Motor neuron (in vitro differentiated cells): ENCODE data around the gene SURF1. TPM values are rescaled to one million over a fixed set of nuclear protein-coding genes. Genes with fewer than 3 reads are reported as not detected.
A peak's percentile ranks its signal among the peaks of the same experiment; 100 is the strongest.
"Not testable (repeated sequence)": the region's sequence is repeated elsewhere in the genome, so short reads cannot be mapped to it uniquely, and the experiment has no call there.

Experiments
- ATAC-seq, 8 experiments: fragments of 200-7000 bp; cut with Tn5 transposase; replicated peaks in 6 of 8; 2 replicates each; pipeline ENCODE4 v1.8.0; 2021; ENCODE audit warnings: mild to moderate bottlenecking in 8 of 8, moderate library complexity in 8 of 8
- H3K27ac ChIP-seq, 2 donors: fragments of 250-450 bp; sonication (Bioruptor Pico); 2 replicates each; pipeline ENCODE4 v1.9.0; 2021; ENCODE audit warnings: antibody characterized with exemption in 2 of 2, mild to moderate bottlenecking in 2 of 2, moderate library complexity in 1 of 2
- H3K4me1 ChIP-seq, 2 donors: fragments of 250-450 bp; sonication (Bioruptor Pico); replicated peaks in 1 of 2; 2 replicates each; pipeline ENCODE4 v1.6.1; 2021; ENCODE audit warnings: antibody characterized with exemption in 2 of 2, mild to moderate bottlenecking in 2 of 2, moderate library complexity in 1 of 2
- H3K4me3 ChIP-seq, 5 donors: fragments of 250-450 bp; sonication (Bioruptor Pico); 2 replicates each; pipeline ENCODE4 v1.9.0; 2021; ENCODE audit warnings: antibody characterized with exemption in 5 of 5, mild to moderate bottlenecking in 5 of 5, moderate library complexity in 4 of 5
- WGBS, 10 experiments: fragments of 450-650 bp; shearing (Covaris generic); methylation state at CpG; one replicate each; pipeline ENCODE4 v1.0.0; 2022; 5-methylcytosine and 5-hydroxymethylcytosine counted together
- in situ Hi-C, 9 experiments: fragments of 400-800 bp; cut with MboI; loops; one replicate each; pipeline ENCODE4 v1.15.0; 2021; ENCODE audit warnings: low sequenced_read_pairs in 9 of 9, low pct_unique_long_range_greater_than_20kb in 2 of 9; ENCODE audit not compliant: unreplicated experiment in 9 of 9
- total RNA-seq, 8 experiments: library from RNA; unstranded; fragments of 300-600 nt; gene quantifications; 2 replicates each; pipeline versions ENCODE4 v1.2.3 to v1.2.4, GENCODE V29; 2022

SURF1 gene
- total RNA-seq, 8 experiments from 2014 or later: 26.7 to 40.3 (median 30.8) TPM

DNA sequence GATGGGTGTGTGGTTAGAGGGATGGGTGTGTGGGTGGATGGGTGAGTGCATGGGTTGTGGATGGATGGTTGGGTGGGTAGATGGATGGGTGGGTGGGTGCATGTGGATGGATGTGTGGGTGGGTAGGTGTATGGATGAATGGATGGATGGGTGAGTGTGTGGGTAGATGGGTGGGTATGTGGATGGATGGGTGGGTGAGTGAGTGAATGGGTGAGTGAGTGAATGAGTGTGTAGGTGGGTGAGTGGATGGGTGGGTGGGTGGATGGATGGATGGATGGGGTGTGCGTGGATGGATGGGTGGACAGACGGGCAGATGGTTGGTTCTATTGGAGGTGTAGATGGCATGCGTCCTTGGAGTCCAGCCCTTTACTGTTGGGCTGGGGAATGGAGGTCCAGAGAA lies 37.1 kb upstream of the SURF1 start:
- in situ Hi-C loops: no loop called here
- Histone ChIP-seq H3K4me3 (no peak overlapping the region), H3K4me1 (no peaks in the 10 kb centered on the region), H3K27ac (no peak overlapping the region)
- WGBS, 10 experiments: 83% methylated on average over 1 of the region's 3 CpGs; no CpG with 5 or more reads in 9 of the 10 experiments
- ATAC-seq: no peak

GRCh38 chr9:133392308-133392707 lies 36.0 kb upstream of the SURF1 start:
- ATAC-seq, in situ Hi-C loops, H3K4me3 ChIP-seq, H3K4me1 ChIP-seq, H3K27ac ChIP-seq: not testable (repeated sequence)
- WGBS, 10 experiments: no CpG with 5 or more reads among the region's 3 CpGs

- in situ Hi-C loops: not testable (repeated sequence)
- no CpG with 5 or more reads among the region's 4 CpGs for WGBS, 10 experiments
Measured at GRCh38 chr9:133391449-133391848, 35.2 kb upstream of the SURF1 start.

DNA sequence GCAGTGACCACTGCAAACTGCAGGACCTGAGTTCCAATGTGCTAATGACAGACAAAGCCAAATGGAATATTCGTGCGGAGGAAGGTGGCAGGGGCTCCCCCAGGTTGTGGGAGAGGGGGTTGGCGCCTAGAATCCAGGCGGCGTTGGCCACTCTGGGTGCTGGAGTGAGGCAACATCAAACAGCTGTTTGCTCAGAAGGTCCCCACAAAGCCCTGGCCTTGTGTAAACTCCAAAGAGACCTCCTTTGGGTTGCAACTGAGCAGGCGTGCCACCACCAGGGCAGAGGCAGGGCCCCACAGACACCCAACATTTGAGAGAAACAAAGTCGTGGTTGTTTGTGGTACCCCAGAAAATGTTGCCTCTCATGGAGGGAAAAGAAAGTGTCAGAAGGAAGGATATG lies 34.4 kb upstream of the SURF1 start:
- Histone ChIP-seq H3K27ac (no peak overlapping the region), H3K4me3 (no peak overlapping the region), H3K4me1 (no peaks in the 10 kb centered on the region)
- in situ Hi-C loops: no loop called here
- ATAC-seq: no peak
- WGBS, 10 experiments: 40% methylated on average over 1 of the region's 7 CpGs; no CpG with 5 or more reads in 9 of the 10 experiments

More at GRCh38 chr9:133391449-133391848, 35.2 kb upstream of the SURF1 start:
- H3K4me3 ChIP-seq, ATAC-seq, H3K4me1 ChIP-seq, H3K27ac ChIP-seq: not testable (repeated sequence)

DNA sequence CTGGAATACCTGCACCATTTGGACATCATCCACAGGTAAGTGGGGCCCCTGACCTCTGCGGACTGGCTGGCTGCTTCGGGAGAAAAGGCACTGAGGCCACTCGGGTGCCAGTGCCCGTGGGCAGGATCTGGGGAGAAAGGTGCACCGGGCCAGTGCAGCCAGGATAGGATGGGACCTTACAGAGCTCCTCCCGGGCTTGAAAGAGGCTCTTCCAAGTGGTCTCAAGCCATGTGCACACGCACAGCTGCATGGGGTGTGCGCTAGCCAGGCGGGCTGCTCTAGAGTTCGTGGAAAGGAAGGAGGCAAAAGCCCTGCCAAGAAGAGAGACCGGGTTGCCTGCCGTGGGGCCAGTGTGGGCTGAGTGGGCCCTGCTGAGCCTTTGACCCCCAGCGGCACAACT lies 33.3 kb upstream of the SURF1 start:
- WGBS, 10 experiments: 58 to 94% (median 72%) methylated on average over 3 to 7 of the region's 13 CpGs; no CpG with 5 or more reads in 6 of the 10 experiments
- no peak for ATAC-seq
- no peak overlapping the region for H3K27ac ChIP-seq

GRCh38 chr9:133389025-133389557 lies 32.8 kb upstream of the SURF1 start:
- no peaks in the 10 kb centered on the region for H3K4me1 ChIP-seq
- WGBS, 10 experiments: 40 to 100% (median 96%) methylated on average over 1 to 5 of the region's 12 CpGs; no CpG with 5 or more reads in 4 of the 10 experiments
- ATAC-seq: no peak
- no peak overlapping the region for H3K4me3 ChIP-seq
- in situ Hi-C loops: no loop called here
- H3K27ac ChIP-seq: no peak overlapping the region

More for the DNA sequence above, 33.3 kb upstream of the SURF1 start:
- in situ Hi-C loops: no loop called here
- no peaks in the 10 kb centered on the region for H3K4me1 ChIP-seq
- no peak overlapping the region for H3K4me3 ChIP-seq

- ATAC-seq: peak in 1 of 8 experiments; percentile 77
- H3K27ac ChIP-seq: no peak overlapping the region
- in situ Hi-C loops: no loop called here
- H3K4me1 ChIP-seq: no peaks in the 10 kb centered on the region
- 0 to 93% (median 82%) methylated on average over 1 to 8 of the region's 9 CpGs; no CpG with 5 or more reads in 2 of the 10 experiments for WGBS, 10 experiments
- no peak overlapping the region for H3K4me3 ChIP-seq
Measured at GRCh38 chr9:133387680-133388079, 31.4 kb upstream of the SURF1 start.

DNA sequence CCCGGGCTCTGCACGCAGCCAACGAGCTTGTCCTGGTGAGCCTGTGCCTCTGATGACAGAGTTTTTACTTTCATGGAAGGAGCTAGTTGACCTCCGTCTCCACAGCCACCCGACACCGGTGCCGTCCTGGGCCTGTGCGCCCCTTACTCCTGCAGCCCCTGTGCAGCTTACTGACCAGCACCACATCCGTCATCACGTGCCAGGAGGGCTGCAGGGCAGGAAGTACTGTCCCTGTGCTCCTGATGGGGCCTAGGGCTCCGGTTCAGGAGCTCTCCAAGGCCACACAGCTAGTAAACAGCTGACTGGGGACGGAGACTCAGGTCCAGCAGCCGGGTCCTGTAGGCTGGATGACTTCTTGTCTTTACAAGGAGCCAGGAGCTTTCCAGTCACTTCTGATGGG lies 30.1 kb upstream of the SURF1 start:
- in situ Hi-C loops: no loop called here
- Histone ChIP-seq H3K27ac (no peak overlapping the region), H3K4me1 (no peaks in the 10 kb centered on the region), H3K4me3 (no peak overlapping the region)
- no peak for ATAC-seq
- WGBS, 10 experiments: 33 to 100% (median 80%) methylated on average over 1 to 3 of the region's 13 CpGs; no CpG with 5 or more reads in 5 of the 10 experiments

DNA sequence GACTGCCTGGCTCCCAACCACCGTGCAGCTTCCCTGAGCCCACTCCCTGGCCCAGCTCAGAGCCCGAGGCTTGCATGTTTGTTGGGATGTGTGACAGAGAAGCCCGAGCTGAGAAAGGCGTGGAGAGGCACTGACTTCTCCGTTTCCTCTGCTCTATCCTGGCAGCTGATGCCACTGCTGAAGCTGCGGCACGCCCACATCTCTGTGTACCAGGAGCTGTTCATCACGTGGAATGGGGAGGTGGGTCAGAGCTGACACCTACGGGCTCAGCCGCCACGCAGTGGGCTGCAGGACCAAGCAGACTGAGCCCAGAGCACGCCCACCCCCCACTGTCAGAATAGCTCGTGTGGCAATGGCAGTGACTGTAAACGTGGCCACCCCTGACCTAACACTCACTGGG lies 29.2 kb upstream of the SURF1 start:
- no peak for ATAC-seq
- H3K27ac ChIP-seq: no peak overlapping the region

DNA sequence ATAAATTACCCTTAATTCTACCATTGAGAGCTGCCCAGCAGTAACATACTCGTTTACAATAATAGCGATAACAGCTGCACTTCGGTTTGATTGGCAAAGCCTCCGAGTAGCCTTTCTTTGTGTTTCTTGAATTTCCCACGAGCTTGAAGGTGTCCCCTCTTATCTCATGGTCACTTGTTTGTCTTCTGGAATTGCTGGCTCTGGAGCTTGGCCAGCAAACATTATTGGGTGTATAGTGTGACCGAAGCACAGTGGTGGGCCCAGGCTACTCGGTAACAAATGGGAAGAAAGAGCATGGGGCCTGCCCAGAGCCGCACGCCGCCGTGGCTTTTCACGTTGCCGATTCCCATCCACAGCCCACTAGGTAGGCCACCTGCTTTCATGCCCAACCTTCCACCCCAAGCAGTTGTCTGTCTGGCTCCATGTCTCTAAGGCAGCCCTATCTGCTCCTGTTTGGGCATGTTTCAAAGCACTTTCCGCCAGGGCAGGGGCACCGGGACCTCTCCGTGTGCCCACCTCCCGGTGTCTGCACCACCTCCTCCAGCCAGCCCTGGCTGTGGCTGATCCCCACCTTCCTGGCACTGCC lies 28.5 kb upstream of the SURF1 start:
- 69 to 100% (median 89%) methylated on average over 2 to 10 of the region's 17 CpGs; no CpG with 5 or more reads in 2 of the 10 experiments for WGBS, 10 experiments
- in situ Hi-C loops: no loop called here
- no peak overlapping the region for H3K4me3 ChIP-seq
- ATAC-seq: no peak
- H3K4me1 ChIP-seq: no peaks in the 10 kb centered on the region
- no peak overlapping the region for H3K27ac ChIP-seq

More for the DNA sequence above, 29.2 kb upstream of the SURF1 start:
- Histone ChIP-seq H3K4me3 (no peak overlapping the region), H3K4me1 (no peaks in the 10 kb centered on the region)
- 49 to 90% (median 86%) methylated on average over 3 to 6 of the region's 14 CpGs; no CpG with 5 or more reads in 5 of the 10 experiments for WGBS, 10 experiments
- in situ Hi-C loops: no loop called here

GRCh38 chr9:133383438-133383837 lies 27.2 kb upstream of the SURF1 start:
- ATAC-seq: no peak
- WGBS, 10 experiments: 50 to 100% (median 86%) methylated on average over 1 to 3 of the region's 3 CpGs; no CpG with 5 or more reads in 4 of the 10 experiments
- no peaks in the 10 kb centered on the region for H3K4me1 ChIP-seq

GRCh38 chr9:133382507-133383141 lies 26.3 kb upstream of the SURF1 start:
- no peak overlapping the region for H3K27ac ChIP-seq
- WGBS, 10 experiments: 49 to 100% (median 68%) methylated on average over 1 to 4 of the region's 4 CpGs; no CpG with 5 or more reads in 1 of the 10 experiments
- ATAC-seq: no peak
- no peaks in the 10 kb centered on the region for H3K4me1 ChIP-seq
- in situ Hi-C loops: no loop called here
- H3K4me3 ChIP-seq: no peak overlapping the region

More at GRCh38 chr9:133383438-133383837, 27.2 kb upstream of the SURF1 start:
- no peak overlapping the region for H3K4me3 ChIP-seq
- in situ Hi-C loops: no loop called here
- H3K27ac ChIP-seq: no peak overlapping the region

DNA sequence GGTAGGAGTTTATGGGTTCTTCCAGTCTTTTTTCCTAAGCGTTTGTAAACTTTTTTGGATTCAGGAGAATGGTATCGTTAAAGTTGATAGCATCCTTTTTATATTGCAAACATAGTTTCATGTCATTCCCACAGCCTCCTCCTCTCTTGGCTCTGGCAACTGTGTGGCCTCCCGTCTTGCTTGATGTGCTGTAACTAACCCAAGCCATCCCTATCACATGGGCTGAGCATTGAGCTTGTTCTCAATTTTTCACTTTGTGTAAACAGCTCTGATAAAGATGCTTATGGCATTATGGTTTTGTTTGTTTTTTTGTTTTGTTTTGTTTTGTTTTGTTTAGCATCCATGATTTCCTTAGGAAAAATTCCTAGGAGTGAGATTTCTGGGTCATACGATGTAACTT lies 24.4 kb upstream of the SURF1 start:
- in situ Hi-C loops: no loop called here
- Histone ChIP-seq H3K27ac (no peak overlapping the region), H3K4me3 (no peak overlapping the region)

More for the DNA sequence above, 24.4 kb upstream of the SURF1 start:
- no peak for ATAC-seq
- 55 to 90% (median 73%) methylated on average over 2 to 4 of the region's 4 CpGs for WGBS, 10 experiments
- peaks cover 0 to 4% of the 10 kb centered on the region in 2 donors for H3K4me1 ChIP-seq
